LNCAP (cell line): ENCODE results near the gene ATP2B3.

Experiments
- TF ChIP-seq, protein P1 (sequence below): fragments of 450-650 bp; IDR thresholded peaks from 2 replicates; pipeline ENCODE4 v1.5.1; 2017; ENCODE audit warnings: mild to moderate bottlenecking

The ATP2B3 gene

DNA sequence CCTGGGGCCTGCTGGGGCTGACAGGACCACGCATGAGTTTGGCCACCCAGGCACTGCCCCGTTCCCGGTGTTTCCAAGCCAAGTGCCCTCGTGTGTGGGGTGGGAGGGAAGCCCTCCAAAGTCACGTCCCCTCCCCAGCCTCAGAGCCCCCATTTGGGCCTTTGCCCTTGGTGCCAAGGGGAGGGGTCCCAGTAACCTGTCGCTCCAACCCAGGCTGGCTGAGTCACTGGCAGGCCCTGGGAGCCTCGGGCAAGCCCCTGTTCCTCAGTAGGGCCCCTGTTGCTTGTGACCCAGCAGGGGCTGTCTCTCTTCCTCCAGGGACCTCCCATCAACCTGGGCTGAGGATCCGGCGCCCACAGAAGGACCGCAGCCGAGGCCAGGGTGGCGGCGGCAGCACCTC, 36.4 kb upstream of the ATP2B3 start:
- TF ChIP-seq, protein P1, sequence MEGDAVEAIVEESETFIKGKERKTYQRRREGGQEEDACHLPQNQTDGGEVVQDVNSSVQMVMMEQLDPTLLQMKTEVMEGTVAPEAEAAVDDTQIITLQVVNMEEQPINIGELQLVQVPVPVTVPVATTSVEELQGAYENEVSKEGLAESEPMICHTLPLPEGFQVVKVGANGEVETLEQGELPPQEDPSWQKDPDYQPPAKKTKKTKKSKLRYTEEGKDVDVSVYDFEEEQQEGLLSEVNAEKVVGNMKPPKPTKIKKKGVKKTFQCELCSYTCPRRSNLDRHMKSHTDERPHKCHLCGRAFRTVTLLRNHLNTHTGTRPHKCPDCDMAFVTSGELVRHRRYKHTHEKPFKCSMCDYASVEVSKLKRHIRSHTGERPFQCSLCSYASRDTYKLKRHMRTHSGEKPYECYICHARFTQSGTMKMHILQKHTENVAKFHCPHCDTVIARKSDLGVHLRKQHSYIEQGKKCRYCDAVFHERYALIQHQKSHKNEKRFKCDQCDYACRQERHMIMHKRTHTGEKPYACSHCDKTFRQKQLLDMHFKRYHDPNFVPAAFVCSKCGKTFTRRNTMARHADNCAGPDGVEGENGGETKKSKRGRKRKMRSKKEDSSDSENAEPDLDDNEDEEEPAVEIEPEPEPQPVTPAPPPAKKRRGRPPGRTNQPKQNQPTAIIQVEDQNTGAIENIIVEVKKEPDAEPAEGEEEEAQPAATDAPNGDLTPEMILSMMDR = no peak

DNA sequence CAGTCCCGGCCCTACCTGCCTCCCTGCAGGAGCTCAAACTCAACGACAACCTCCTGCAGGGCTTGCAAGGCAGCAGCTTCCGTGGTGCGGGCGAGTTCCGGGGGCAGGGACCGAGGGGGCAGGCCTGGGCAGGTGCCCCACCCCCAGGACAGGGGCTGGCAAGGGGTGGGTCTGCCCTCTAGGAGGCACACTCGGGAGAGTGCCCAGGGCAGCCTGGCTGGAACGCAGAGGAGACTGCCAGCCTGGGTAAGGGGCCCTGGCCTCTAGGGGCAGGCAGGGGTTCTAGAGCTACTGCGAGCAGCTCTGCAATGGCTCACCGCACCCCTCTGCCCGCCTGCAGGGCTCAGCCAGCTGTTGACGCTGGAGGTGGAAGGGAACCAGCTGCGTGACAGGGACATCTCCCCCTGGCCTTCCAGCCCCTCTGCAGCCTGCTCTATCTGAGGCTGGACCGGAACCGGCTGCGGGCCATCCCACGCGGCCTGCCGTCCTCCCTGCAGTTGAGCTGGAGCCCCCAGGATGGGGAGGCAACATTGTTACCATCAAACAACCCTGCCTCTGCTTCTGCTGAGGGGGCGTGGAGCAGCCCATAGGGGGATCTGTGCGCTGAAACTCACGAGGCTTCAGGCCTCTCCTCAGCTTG, 34.9 kb upstream of the ATP2B3 start:
- TF ChIP-seq, protein P1 = no peak

DNA sequence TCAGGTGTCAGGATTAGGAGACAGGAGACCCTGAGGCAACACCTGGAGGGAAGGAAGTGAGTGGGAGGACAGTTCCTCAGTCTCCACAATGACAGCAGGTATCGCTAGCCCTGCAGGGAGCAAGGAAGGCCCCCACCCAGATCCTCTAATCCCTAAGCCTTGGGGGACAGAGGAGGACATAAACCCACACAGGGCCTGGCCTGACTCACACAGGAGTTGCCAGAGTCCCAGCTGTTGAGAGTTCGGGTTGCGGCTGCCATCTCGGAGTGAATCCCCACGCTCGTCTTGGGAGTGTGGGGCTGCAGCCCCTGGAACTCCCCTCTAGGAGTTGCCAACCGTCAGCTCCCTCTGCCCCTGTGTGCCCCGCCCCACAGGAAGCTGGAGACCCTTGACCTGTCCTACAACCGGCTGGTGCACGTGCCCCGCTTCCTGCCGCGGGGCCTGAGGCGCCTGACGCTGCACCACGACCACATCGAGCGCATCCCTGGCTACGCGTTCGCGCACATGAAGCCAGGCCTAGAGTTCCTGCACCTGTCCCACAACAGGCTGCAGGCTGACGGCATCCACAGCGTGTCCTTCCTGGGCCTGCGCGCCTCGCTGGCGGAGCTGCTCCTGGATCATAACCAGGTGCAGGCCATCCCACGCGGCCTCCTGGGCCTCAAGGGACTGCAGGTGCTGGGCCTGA, 31.9 kb upstream of the ATP2B3 start:
- TF ChIP-seq, protein P1 = no peak

DNA sequence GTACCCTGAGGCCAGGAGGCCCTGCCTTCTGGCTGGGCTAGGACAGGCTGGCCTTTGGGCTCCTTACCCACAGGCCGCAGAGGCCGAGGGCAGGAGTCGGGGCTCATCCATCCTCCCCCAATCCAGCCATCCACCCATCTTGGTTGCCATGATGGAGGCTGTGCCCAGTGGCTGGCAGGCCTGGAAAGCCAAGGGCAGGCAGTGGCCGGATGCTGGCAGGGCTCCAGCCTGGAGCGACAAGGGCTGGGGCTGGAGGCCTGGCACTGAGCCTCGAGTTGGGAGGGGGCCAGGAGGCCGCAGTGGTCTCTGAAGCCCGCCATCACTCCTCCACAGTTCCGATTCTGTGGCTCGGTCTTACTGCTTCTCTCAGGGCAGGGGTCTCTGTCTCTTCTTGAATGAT, 31.3 kb upstream of the ATP2B3 start:
- TF ChIP-seq, protein P1 = no peak

- TF ChIP-seq, protein P1 = no peak
Measured at GRCh38 chrX:153487590-153488071, 29.8 kb upstream of the ATP2B3 start.

DNA sequence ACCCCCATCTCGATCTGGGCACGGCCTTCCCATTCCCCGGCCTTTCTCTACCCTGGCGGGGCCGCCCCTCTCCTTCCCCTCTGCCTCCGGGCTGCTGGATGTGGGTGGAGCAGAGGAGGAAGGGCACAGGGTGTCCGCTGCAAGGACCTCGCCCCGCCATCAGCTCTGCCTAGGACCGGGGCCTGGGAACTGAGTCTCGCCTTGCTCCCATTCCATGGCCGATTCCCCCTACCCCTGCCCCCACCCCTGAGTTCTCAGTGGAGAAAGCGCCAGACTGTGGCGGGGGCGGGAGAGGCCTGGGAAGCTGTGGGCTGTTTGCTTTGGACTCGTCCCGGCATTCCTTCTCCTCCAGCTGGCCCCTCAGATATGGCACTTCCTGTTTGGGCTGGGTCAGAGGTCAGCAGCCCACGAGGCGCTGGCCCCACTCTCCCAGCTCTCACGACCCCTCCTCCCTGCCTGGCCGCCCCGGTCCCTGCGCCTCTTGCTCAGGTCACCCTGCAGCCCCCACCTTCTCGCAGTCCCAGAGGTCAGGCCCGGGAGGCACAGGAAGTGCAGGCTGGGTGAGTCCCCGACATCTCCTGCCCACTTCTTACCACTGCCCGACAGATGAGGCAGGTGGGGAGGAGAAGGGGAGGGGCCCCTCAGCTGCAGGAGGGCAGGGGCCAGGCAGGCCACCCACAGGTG, 29.1 kb upstream of the ATP2B3 start:
- TF ChIP-seq, protein P1 = no peak

DNA sequence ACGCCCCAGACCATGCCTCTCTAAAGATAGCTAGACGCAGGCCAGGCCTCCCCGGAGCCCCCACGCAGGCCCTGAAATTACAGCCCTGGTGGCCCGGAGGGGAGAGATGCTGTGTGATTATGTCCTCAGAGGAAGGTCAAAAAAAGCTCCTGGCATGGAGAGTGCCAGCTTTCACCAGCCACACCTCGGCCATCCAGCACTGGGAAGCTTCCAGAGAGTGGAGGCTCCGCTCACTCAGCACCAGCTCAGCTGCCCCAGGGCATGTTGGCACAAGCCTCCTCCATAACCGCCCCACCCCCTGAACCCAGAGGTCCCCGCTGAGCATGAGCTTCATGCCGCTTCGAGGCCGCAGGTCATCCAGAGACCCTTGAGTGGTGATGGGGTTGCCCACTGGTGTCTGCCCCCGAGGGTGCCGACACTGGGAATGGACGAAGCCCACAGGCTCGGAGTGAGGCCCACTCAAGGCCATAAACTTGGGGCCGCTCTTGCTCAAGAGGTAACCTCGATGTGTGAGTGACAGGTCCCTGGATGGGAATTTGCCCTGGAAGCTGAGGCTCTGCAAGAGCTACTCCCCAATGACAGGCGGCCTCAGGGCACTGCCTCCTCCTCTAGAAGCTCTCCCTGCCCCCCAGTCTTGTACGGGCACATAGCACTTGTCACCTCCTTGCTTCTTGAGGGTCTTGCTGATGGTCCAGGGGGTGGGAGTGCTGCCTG, 27.1 kb upstream of the ATP2B3 start:
- TF ChIP-seq, protein P1 = no peak
